Ishikawa (cell line): ENCODE measurements around the gene ZNF467.
A peak's percentile ranks its signal among the peaks of the same experiment; 100 is the strongest.

Experiments
- CEBPB ChIP-seq: IDR thresholded peaks from 2 replicates; pipeline ENCODE4 v1.6.1; 2012
- CREB1 ChIP-seq: IDR thresholded peaks from 2 replicates; pipeline ENCODE4 v1.6.1; 2012; ENCODE audit warnings: low read depth
- EP300 ChIP-seq: IDR thresholded peaks from 2 replicates; pipeline ENCODE4 v1.6.1; 2012; ENCODE audit warnings: borderline replicate concordance
- NFIC ChIP-seq: IDR thresholded peaks from 2 replicates; pipeline ENCODE4 v1.6.1; 2012
- RAD21 ChIP-seq: IDR thresholded peaks from 2 replicates; pipeline ENCODE4 v1.6.1; 2012; ENCODE audit warnings: low read depth
- TAF1 ChIP-seq: IDR thresholded peaks from 2 replicates; pipeline ENCODE4 v1.6.1; 2012; ENCODE audit warnings: low read depth, mild to moderate bottlenecking
- TCF12 ChIP-seq: IDR thresholded peaks from 2 replicates; pipeline ENCODE4 v1.6.1; 2012; ENCODE audit warnings: low read depth
- TEAD4 ChIP-seq: IDR thresholded peaks from 2 replicates; pipeline ENCODE4 v1.6.1; 2012
- YY1 ChIP-seq: IDR thresholded peaks from 2 replicates; pipeline ENCODE4 v1.6.1; 2012; ENCODE audit warnings: low read depth
- ZBTB7A ChIP-seq: IDR thresholded peaks from 2 replicates; pipeline ENCODE4 v1.6.1; 2012; ENCODE audit warnings: low read depth
- TF ChIP-seq, protein P1 (sequence below): IDR thresholded peaks from 2 replicates; pipeline ENCODE4 v1.6.1; 2012
- TF ChIP-seq, protein P2 (sequence below): IDR thresholded peaks from 2 replicates; pipeline ENCODE4 v1.6.1; 2012
- TF ChIP-seq, protein P3 (sequence below): IDR thresholded peaks from 2 replicates; pipeline ENCODE4 v1.6.1; 2012; ENCODE audit warnings: low read depth, mild to moderate bottlenecking

DNA sequence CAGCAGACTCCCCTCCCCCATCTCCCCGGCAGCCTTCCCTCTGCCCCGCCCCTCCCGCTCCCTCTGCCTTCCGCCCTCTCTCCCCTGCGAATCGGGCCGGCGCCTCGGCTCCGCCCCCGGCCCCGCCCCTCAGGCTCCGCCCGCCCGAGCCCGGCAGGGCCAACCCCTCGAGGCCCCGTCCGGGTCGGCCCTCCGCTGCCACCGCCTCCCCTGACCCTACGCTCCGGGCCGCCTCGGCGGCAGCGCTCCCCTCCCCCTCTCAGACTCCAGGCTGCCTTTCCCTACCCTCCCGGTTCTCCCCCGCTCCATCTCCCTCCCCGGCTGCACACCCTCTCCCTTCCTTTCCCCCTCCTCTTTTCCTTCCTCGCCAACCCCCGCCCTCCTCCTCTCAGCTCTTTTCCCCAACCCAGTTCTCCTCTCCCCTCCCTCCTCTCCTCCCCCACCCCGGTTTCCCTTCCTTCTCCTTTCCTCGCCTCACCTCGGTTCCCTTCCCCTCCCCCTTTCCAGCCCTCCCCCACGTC lies 1.6 kb downstream of the ZNF467 start:
- TF ChIP-seq, protein P1, sequence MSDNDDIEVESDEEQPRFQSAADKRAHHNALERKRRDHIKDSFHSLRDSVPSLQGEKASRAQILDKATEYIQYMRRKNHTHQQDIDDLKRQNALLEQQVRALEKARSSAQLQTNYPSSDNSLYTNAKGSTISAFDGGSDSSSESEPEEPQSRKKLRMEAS: no peak; the same call in 1 of the 2 replicates
- TF ChIP-seq EP300 (peak; percentile 37; the same call in 1 of the 2 replicates), TCF12 (peak; percentile 18; the same call in 1 of the 2 replicates), TEAD4 (no peak), CREB1 (no peak), YY1 (no peak), TAF1 (no peak), RAD21 (no peak), CEBPB (no peak), ZBTB7A (no peak; the same call in 1 of the 2 replicates), NFIC (no peak)
- TF ChIP-seq, protein P2, sequence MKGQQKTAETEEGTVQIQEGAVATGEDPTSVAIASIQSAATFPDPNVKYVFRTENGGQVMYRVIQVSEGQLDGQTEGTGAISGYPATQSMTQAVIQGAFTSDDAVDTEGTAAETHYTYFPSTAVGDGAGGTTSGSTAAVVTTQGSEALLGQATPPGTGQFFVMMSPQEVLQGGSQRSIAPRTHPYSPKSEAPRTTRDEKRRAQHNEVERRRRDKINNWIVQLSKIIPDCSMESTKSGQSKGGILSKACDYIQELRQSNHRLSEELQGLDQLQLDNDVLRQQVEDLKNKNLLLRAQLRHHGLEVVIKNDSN: no peak
- TF ChIP-seq, protein P3, sequence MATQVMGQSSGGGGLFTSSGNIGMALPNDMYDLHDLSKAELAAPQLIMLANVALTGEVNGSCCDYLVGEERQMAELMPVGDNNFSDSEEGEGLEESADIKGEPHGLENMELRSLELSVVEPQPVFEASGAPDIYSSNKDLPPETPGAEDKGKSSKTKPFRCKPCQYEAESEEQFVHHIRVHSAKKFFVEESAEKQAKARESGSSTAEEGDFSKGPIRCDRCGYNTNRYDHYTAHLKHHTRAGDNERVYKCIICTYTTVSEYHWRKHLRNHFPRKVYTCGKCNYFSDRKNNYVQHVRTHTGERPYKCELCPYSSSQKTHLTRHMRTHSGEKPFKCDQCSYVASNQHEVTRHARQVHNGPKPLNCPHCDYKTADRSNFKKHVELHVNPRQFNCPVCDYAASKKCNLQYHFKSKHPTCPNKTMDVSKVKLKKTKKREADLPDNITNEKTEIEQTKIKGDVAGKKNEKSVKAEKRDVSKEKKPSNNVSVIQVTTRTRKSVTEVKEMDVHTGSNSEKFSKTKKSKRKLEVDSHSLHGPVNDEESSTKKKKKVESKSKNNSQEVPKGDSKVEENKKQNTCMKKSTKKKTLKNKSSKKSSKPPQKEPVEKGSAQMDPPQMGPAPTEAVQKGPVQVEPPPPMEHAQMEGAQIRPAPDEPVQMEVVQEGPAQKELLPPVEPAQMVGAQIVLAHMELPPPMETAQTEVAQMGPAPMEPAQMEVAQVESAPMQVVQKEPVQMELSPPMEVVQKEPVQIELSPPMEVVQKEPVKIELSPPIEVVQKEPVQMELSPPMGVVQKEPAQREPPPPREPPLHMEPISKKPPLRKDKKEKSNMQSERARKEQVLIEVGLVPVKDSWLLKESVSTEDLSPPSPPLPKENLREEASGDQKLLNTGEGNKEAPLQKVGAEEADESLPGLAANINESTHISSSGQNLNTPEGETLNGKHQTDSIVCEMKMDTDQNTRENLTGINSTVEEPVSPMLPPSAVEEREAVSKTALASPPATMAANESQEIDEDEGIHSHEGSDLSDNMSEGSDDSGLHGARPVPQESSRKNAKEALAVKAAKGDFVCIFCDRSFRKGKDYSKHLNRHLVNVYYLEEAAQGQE: no peak
